ENCODE measurements around the gene CAPZA2. TPM values are rescaled to one million over a fixed set of nuclear protein-coding genes. Genes with fewer than 3 reads are reported as not detected.

The CAPZA2 gene
- total and polyA plus RNA-seq, 9 of the 15 experiments (the other 6 are each of a cell fraction or from before 2014, with no cell fraction given): 67.0 to 524 (median 176) TPM

DNA sequence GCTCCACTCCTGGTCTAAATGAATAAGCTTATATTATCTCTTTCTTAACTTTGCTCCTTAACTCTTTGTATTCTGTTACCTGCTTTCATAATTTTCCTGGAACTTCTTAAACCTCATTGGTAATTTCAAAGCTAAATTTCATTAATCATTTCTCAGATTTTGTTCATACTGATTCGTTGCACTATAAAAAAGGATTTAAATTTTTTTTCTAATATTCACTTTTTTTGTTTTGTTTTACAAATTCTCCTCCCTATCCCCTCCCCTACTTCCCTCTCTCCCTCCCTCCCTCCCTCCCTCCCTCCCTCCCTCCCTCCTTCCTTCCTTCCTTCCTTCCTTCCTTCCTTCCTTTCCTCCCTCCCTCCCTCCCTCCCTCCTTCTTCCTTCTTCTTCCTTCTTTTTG is 105.6 kb downstream of the CAPZA2 start:
- no peak for ATAC-seq
- peaks cover 40% of the 10 kb centered on the region; the same call in 2 of the 3 replicates for H3K79me2 ChIP-seq (ENCODE audit: control insufficient read depth, insufficient read depth, low read length)
- no TSS peak for BruUV-seq (replicated peaks)
- H3K4me1 ChIP-seq (replicated peaks in 1 of 2; ENCODE audit: control insufficient read depth in 2 of 2, insufficient read depth in 2 of 2, low read length in 2 of 2): peaks cover 12 to 28% of the 10 kb centered on the region in 2 experiments
- H3K9me1 ChIP-seq (ENCODE audit: control insufficient read depth, insufficient read depth, low read length): no peaks in the 10 kb centered on the region
- H3K27me3 ChIP-seq (ENCODE audit: control insufficient read depth in 2 of 2, insufficient read depth in 2 of 2, low read length in 2 of 2): no peaks in the 10 kb centered on the region
- no peak for TF ChIP-seq NR2C2 (CRISPR knock-in tag; IDR thresholded peaks at IDR 0.05)
- no peak for TF ChIP-seq NR2C2 (tag; IDR thresholded peaks at IDR 0.05)
- no peak for TF ChIP-seq CBX3 (IDR thresholded peaks at IDR 0.05; ENCODE audit: borderline replicate concordance in 1 of 2, low read length in 2 of 2)
- TF ChIP-seq HNRNPK (IDR thresholded peaks at IDR 0.05; ENCODE audit: low read depth, low read length, poor library complexity, severe bottlenecking): peak; percentile 52
- intact Hi-C loops (cut with micrococcal nuclease): no loop called here
- ChIA-PET POLR2A (interaction anchor here (0.8 to 1.1 kb wide), 3 partner anchors 10 to 14 kb away, joined by 4 read pairs; no protein-coding TSS in a partner anchor), CTCF (ENCODE audit: low intra/inter-chr PET ratio) (interaction anchor here (0.6 kb wide), 1 partner anchor 1193 kb away, joined by 5 read pairs; no protein-coding TSS in a partner anchor)
- 9% methylated on average over 1 of the region's 1 CpG for WGBS (ENCODE audit: insufficient coverage, low coverage, missing lambda C conversion rate)
- H3K36me3 ChIP-seq (ENCODE audit: control insufficient read depth, insufficient read depth, low read length): no peaks in the 10 kb centered on the region
- H3K9me3 ChIP-seq (replicated peaks; ENCODE audit: control insufficient read depth, insufficient read depth, low read depth, low read length): no peaks in the 10 kb centered on the region
- no peak overlapping the region for H3K4me3 ChIP-seq
- H4K20me1 ChIP-seq (replicated peaks; ENCODE audit: control insufficient read depth, insufficient read depth, low read length): no peaks in the 10 kb centered on the region
- in situ Hi-C loops (cut with MboI): loop anchor here (25.0 kb wide), 1 partner anchor 1219 kb away; the partner anchor contains the start of gene LSM8
- no peak overlapping the region for H3K9ac ChIP-seq (ENCODE audit: insufficient read depth in 1 of 2, low read depth in 2 of 2, low read length in 2 of 2)
- H2AFZ ChIP-seq (ENCODE audit: low read depth, low read length): no peak overlapping the region
- DNase-seq (ENCODE audit: extremely low read depth in 1 of 4, low spot score in 3 of 4): no peak
- H3K27ac ChIP-seq (ENCODE audit: extremely low read depth, low read depth, low read length): no peak overlapping the region
- FAIRE-seq: no peak
- H3K4me2 ChIP-seq (ENCODE audit: insufficient read depth, low read length): no peak overlapping the region

DNA sequence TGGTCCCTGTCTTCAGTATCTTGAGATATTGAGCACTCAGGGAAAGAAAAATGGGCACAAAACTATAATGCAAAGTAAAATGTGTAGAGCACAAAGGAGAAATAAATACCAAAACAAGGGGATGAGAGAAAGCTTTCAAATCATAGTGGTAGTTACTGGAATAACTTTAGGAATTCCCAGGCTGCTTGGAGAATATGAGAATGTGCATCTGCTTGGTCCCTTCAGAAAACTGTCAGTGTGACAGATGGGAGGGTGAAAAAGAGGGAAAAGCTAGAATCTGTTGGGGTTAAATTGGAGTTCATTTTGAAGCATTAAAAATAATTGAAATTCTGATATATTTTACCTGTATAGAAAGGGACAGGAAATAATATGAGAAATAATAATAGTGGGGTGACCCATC is 106.2 kb downstream of the CAPZA2 start:
- Histone ChIP-seq H4K20me1 (replicated peaks; ENCODE audit: control insufficient read depth, insufficient read depth, low read length) (no peaks in the 10 kb centered on the region), H3K9me1 (ENCODE audit: control insufficient read depth, insufficient read depth, low read length) (no peaks in the 10 kb centered on the region), H3K4me2 (ENCODE audit: insufficient read depth, low read length) (no peak overlapping the region), H2AFZ (ENCODE audit: low read depth, low read length) (no peak overlapping the region), H3K79me2 (ENCODE audit: control insufficient read depth, insufficient read depth, low read length) (peaks cover 36% of the 10 kb centered on the region; the same call in 2 of the 3 replicates), H3K36me3 (ENCODE audit: control insufficient read depth, insufficient read depth, low read length) (no peaks in the 10 kb centered on the region), H3K4me1 (replicated peaks in 1 of 2; ENCODE audit: control insufficient read depth in 2 of 2, insufficient read depth in 2 of 2, low read length in 2 of 2) (peaks cover 12 to 25% of the 10 kb centered on the region in 2 experiments), H3K9me3 (replicated peaks; ENCODE audit: control insufficient read depth, insufficient read depth, low read depth, low read length) (no peaks in the 10 kb centered on the region), H3K27me3 (ENCODE audit: control insufficient read depth in 2 of 2, insufficient read depth in 2 of 2, low read length in 2 of 2) (no peaks in the 10 kb centered on the region), H3K27ac (ENCODE audit: extremely low read depth, low read depth, low read length) (no peak overlapping the region), H3K9ac (ENCODE audit: insufficient read depth in 1 of 2, low read depth in 2 of 2, low read length in 2 of 2) (no peak overlapping the region), H3K4me3 (no peak overlapping the region)
- POLR2A ChIA-PET: interaction anchor here (0.9 to 5.0 kb wide), 2 partner anchors 16 to 38 kb away, joined by 4 to 40 read pairs; partner anchors contain the start of gene ST7
- in situ Hi-C loops (cut with MboI): loop anchor here (25.0 kb wide), 1 partner anchor 1219 kb away; the partner anchor contains the start of gene LSM8
- no peak for DNase-seq (ENCODE audit: extremely low read depth in 1 of 4, low spot score in 3 of 4)
- FAIRE-seq: no peak
- no peak for ATAC-seq
- CTCF ChIA-PET (ENCODE audit: low intra/inter-chr PET ratio): no interaction called here
- intact Hi-C loops (cut with micrococcal nuclease): no loop called here
- BruUV-seq (replicated peaks): no TSS peak
- TF ChIP-seq ZKSCAN3 (CRISPR knock-in tag; IDR thresholded peaks at IDR 0.05) (no peak), ARHGAP35 (IDR thresholded peaks at IDR 0.05; ENCODE audit: partially characterized antibody) (no peak), SMARCE1 (IDR thresholded peaks at IDR 0.05) (no peak), MYBL2 (IDR thresholded peaks at IDR 0.05; ENCODE audit: low read depth) (0 out of 2 replicates have a peak, but pooled peaks have one; percentile 6), MYBL2 (CRISPR knock-in tag; IDR thresholded peaks at IDR 0.05; ENCODE audit: borderline replicate concordance) (no peak), NR2C1 (IDR thresholded peaks at IDR 0.05) (no peak), NR2C1 (tag; IDR thresholded peaks at IDR 0.05) (no peak), CBX2 (IDR thresholded peaks at IDR 0.05; ENCODE audit: insufficient read depth, low read length, poor library complexity, severe bottlenecking) (no peak)
- TF ChIP-seq, protein P1, sequence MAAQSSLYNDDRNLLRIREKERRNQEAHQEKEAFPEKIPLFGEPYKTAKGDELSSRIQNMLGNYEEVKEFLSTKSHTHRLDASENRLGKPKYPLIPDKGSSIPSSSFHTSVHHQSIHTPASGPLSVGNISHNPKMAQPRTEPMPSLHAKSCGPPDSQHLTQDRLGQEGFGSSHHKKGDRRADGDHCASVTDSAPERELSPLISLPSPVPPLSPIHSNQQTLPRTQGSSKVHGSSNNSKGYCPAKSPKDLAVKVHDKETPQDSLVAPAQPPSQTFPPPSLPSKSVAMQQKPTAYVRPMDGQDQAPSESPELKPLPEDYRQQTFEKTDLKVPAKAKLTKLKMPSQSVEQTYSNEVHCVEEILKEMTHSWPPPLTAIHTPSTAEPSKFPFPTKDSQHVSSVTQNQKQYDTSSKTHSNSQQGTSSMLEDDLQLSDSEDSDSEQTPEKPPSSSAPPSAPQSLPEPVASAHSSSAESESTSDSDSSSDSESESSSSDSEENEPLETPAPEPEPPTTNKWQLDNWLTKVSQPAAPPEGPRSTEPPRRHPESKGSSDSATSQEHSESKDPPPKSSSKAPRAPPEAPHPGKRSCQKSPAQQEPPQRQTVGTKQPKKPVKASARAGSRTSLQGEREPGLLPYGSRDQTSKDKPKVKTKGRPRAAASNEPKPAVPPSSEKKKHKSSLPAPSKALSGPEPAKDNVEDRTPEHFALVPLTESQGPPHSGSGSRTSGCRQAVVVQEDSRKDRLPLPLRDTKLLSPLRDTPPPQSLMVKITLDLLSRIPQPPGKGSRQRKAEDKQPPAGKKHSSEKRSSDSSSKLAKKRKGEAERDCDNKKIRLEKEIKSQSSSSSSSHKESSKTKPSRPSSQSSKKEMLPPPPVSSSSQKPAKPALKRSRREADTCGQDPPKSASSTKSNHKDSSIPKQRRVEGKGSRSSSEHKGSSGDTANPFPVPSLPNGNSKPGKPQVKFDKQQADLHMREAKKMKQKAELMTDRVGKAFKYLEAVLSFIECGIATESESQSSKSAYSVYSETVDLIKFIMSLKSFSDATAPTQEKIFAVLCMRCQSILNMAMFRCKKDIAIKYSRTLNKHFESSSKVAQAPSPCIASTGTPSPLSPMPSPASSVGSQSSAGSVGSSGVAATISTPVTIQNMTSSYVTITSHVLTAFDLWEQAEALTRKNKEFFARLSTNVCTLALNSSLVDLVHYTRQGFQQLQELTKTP (IDR thresholded peaks at IDR 0.05; ENCODE audit: low read depth in 1 of 2, partially characterized antibody in 2 of 2): peak in 1 of 2 experiments; percentile 30

Data from K562 (cell line).